ENCODE measurements around the gene RPE65.
"Not testable (repeated sequence)": the region's sequence is repeated elsewhere in the genome, so short reads cannot be mapped to it uniquely, and the experiment has no call there.

The RPE65 gene

DNA sequence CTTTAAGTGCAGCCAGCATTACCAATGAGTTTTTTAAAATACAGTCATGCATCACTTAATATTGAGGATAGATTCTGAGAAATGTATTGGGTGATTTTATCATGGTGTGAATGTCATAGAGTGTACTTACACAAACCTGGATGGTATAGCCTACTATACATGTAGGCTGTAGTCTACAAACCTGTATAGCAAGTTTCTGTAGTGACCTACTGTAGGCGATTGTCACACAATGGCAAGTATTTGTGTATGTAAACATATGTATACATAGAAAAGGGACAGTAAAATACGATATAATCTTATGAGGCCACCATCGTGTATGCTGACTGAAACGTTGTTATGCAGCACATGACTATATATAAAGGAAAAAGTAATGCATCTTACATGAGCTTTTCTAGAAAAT, 48.2 kb downstream of the RPE65 start:
- no peak for DNase-seq (ENCODE audit: extremely low read depth, insufficient read length)
- Histone ChIP-seq H3K4me3 (replicated peaks; ENCODE audit: low read depth, low read length) (no peak overlapping the region), H3K36me3 (ENCODE audit: control insufficient read depth, insufficient read depth, low read length) (no peaks in the 10 kb centered on the region), H3K27me3 (replicated peaks; ENCODE audit: control insufficient read depth, insufficient read depth, low read length) (no peaks in the 10 kb centered on the region)
- no peak for TF ChIP-seq CTCF (IDR thresholded peaks at IDR 0.05; ENCODE audit: insufficient read depth, low read length, poor library complexity, severe bottlenecking)

GRCh38 chr1:68395575-68395974, 54.2 kb downstream of the RPE65 start:
- not testable (repeated sequence) for DNase-seq (ENCODE audit: extremely low read depth, insufficient read length); H3K36me3 ChIP-seq (ENCODE audit: control insufficient read depth, insufficient read depth, low read length)

DNA sequence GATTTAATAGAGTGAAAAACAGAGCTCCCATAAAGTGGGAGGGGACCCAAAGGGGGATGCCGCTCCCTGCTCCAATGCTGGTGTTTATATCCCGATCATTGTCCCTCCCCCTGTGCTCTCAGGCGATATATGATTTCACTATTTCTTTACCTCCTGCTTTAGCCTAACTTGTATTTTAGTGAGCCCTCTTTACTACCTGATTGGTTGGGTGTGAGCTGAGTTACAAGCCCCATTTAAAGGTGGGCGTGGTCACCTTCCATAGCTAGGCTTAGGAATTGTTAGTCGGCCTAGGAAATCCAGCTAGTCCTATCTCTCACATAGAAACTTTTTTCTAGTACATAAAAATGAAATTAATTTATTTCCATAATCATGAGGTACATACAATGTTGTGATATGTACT, 57.3 kb downstream of the RPE65 start:
- H3K36me3 ChIP-seq (ENCODE audit: control insufficient read depth, insufficient read depth, low read length); H3K4me3 ChIP-seq (replicated peaks; ENCODE audit: low read depth, low read length); DNase-seq (ENCODE audit: extremely low read depth, insufficient read length); H3K27me3 ChIP-seq (replicated peaks; ENCODE audit: control insufficient read depth, insufficient read depth, low read length): not testable (repeated sequence)

More at GRCh38 chr1:68395575-68395974, 54.2 kb downstream of the RPE65 start:
- H3K27me3 ChIP-seq (replicated peaks; ENCODE audit: control insufficient read depth, insufficient read depth, low read length); H3K4me3 ChIP-seq (replicated peaks; ENCODE audit: low read depth, low read length): not testable (repeated sequence)

- H3K36me3 ChIP-seq (ENCODE audit: control insufficient read depth, insufficient read depth, low read length); H3K4me3 ChIP-seq (replicated peaks; ENCODE audit: low read depth, low read length); H3K27me3 ChIP-seq (replicated peaks; ENCODE audit: control insufficient read depth, insufficient read depth, low read length); DNase-seq (ENCODE audit: extremely low read depth, insufficient read length): not testable (repeated sequence)
Measured at GRCh38 chr1:68385798-68386524, 63.8 kb downstream of the RPE65 start.

GRCh38 chr1:68384872-68385411, 64.8 kb downstream of the RPE65 start:
- no peak for TF ChIP-seq CTCF (IDR thresholded peaks at IDR 0.05; ENCODE audit: insufficient read depth, low read length, poor library complexity, severe bottlenecking)
- Histone ChIP-seq H3K4me3 (replicated peaks; ENCODE audit: low read depth, low read length) (no peak overlapping the region), H3K36me3 (ENCODE audit: control insufficient read depth, insufficient read depth, low read length) (no peaks in the 10 kb centered on the region), H3K27me3 (replicated peaks; ENCODE audit: control insufficient read depth, insufficient read depth, low read length) (no peaks in the 10 kb centered on the region)
- no peak for DNase-seq (ENCODE audit: extremely low read depth, insufficient read length)

DNA sequence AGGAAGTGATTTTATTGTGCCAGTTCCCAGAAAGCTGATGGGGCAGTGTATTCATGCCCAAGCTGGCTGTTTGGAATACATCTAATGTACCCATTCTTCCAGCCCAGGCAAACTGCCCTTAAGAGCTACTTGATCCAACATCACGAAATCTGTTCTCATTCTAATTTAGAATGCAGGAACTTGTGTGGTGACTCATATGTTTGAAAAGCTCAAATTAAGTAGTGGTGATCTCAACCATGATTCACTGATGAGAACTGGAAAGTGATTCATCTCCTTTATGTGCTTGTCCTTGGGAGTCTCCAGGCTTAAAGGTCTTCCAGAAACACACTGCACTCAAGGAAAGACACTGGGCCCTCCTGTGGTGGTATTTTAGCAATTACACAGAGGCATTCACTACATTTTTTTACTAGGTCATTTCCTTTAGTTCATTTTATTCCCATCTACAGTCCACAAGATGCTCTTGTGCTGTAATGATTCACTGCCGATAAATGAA, 65.4 kb downstream of the RPE65 start:
- Histone ChIP-seq H3K27me3 (replicated peaks; ENCODE audit: control insufficient read depth, insufficient read depth, low read length) (no peaks in the 10 kb centered on the region), H3K36me3 (ENCODE audit: control insufficient read depth, insufficient read depth, low read length) (no peaks in the 10 kb centered on the region), H3K4me3 (replicated peaks; ENCODE audit: low read depth, low read length) (no peak overlapping the region)
- TF ChIP-seq CTCF (IDR thresholded peaks at IDR 0.05; ENCODE audit: insufficient read depth, low read length, poor library complexity, severe bottlenecking) = no peak
- DNase-seq (ENCODE audit: extremely low read depth, insufficient read length) = no peak

DNA sequence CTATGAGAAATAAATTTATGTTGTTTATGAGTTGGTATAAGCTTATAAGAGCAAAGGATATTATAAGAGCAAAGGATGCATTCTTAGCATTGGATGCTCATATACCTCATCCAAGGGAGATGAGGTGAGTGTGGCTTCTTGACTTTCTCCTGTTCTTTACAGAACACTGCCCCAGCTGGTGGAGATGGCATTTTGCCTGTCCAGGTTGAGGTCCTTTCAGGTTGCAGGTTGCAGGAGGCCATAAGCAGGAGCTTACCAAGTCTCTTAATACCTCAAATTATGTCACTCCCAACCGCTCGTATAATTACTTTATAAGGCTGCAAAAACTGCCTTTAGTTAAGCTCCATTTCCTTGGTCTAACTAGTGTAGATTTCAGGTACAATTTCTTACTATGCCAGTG, 66.7 kb downstream of the RPE65 start:
- no peak for TF ChIP-seq CTCF (IDR thresholded peaks at IDR 0.05; ENCODE audit: insufficient read depth, low read length, poor library complexity, severe bottlenecking)
- no peak overlapping the region for H3K4me3 ChIP-seq (replicated peaks; ENCODE audit: low read depth, low read length)
- no peaks in the 10 kb centered on the region for H3K36me3 ChIP-seq (ENCODE audit: control insufficient read depth, insufficient read depth, low read length)
- H3K27me3 ChIP-seq (replicated peaks; ENCODE audit: control insufficient read depth, insufficient read depth, low read length) = no peaks in the 10 kb centered on the region
- DNase-seq (ENCODE audit: extremely low read depth, insufficient read length) = no peak

Data from GM06990 (cell line).